Upper lobe of left lung (tissue), 4 donors: Measurements from ENCODE around the gene ZNF835.

ENCODE experiments used
- EP300 ChIP-seq, 4 donors: sonication (generic); formaldehyde crosslinking; IDR thresholded peaks; one replicate each; pipeline ENCODE4 v1.5.1; 2017; ENCODE audit warnings: antibody characterized with exemption in 4 of 4, control low read depth in 2 of 4
- POLR2A ChIP-seq, 4 donors: fragments of 450-650 bp; IDR thresholded peaks; one replicate each; pipeline ENCODE4 v1.5.1; 2016 to 2017; ENCODE audit warnings: antibody characterized with exemption in 4 of 4, mild to moderate bottlenecking in 2 of 4
- TF ChIP-seq, protein P1 (sequence below), 6 experiments: fragments of 450-650 bp in 4 of 6; fragments of 200-600 bp in 2 of 6; sonication (generic) in 2 of 6; IDR thresholded peaks; one replicate each; pipeline ENCODE4 v1.5.1; 2016 to 2019; ENCODE audit warnings: antibody characterized with exemption in 6 of 6

DNA sequence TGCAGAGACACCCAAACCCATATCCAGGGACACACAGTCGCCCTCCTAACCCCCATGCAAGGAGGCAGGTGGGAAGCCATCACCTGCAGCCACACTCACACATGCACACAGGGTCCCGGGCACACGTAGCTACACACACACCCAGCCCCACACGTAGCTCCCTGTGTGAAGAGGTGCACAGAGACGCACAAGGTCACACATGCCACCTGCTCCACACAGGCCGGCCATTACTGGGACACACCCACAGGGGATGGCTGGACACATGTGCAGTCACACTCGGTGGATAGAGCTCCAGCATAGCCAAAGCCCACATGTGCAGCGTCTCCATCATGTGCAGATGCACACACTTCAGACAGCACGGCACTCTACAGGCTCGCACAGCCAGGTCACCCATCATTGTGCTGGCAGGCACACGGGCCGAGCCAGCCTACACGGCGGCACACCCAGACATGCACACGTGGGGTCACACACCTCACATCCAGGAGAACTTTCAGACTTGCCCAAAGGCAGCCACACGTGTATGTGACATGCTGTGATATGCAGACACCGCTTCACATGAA lies 1.1 kb downstream of the ZNF835 start:
- TF ChIP-seq EP300 (IDR thresholded peaks at IDR 0.05): no peak
- TF ChIP-seq, protein P1, sequence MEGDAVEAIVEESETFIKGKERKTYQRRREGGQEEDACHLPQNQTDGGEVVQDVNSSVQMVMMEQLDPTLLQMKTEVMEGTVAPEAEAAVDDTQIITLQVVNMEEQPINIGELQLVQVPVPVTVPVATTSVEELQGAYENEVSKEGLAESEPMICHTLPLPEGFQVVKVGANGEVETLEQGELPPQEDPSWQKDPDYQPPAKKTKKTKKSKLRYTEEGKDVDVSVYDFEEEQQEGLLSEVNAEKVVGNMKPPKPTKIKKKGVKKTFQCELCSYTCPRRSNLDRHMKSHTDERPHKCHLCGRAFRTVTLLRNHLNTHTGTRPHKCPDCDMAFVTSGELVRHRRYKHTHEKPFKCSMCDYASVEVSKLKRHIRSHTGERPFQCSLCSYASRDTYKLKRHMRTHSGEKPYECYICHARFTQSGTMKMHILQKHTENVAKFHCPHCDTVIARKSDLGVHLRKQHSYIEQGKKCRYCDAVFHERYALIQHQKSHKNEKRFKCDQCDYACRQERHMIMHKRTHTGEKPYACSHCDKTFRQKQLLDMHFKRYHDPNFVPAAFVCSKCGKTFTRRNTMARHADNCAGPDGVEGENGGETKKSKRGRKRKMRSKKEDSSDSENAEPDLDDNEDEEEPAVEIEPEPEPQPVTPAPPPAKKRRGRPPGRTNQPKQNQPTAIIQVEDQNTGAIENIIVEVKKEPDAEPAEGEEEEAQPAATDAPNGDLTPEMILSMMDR (IDR thresholded peaks at IDR 0.05): no peak
- TF ChIP-seq POLR2A (IDR thresholded peaks at IDR 0.05): no peak
